HAP-1 (cell line): ENCODE measurements around the gene JDP2.
"Not testable (repeated sequence)": the region's sequence is repeated elsewhere in the genome, so short reads cannot be mapped to it uniquely, and the experiment has no call there.

Experiments used
- DNase-seq, 2 experiments: peaks; one replicate each; pipeline ENCODE4 v3.0.0-alpha.2; 2016 to 2020; ENCODE audit warnings: low spot score in 2 of 2
- H3K27me3 ChIP-seq: fragments of 250-450 bp; sonication (Bioruptor Pico); 2 replicates; pipeline ENCODE4 v1.5.1; 2020; ENCODE audit warnings: low read depth, mild to moderate bottlenecking, moderate library complexity
- H3K36me3 ChIP-seq: fragments of 250-450 bp; sonication (Bioruptor Pico); replicated peaks from 2 replicates; pipeline ENCODE4 v1.5.1; 2020; ENCODE audit warnings: mild to moderate bottlenecking
- H3K4me1 ChIP-seq: fragments of 250-450 bp; sonication (Bioruptor Pico); 2 replicates; pipeline ENCODE4 v1.5.1; 2020; ENCODE audit warnings: mild to moderate bottlenecking
- H3K4me3 ChIP-seq: fragments of 250-450 bp; sonication (Bioruptor Pico); 2 replicates; pipeline ENCODE4 v1.5.1; 2020; ENCODE audit warnings: mild to moderate bottlenecking, moderate library complexity
- H3K9me3 ChIP-seq: fragments of 250-450 bp; sonication (Bioruptor Pico); 2 replicates; pipeline ENCODE4 v1.5.1; 2020; ENCODE audit warnings: mild to moderate bottlenecking, moderate library complexity
- in situ Hi-C: fragments of 300-500 bp; cut with MboI; formaldehyde crosslinking; loops from 3 replicates; pipeline ENCODE4 v1.14.3; 2020; ENCODE audit warnings: low sequenced_read_pairs, inconsistent platforms, mixed read lengths

JDP2 gene, protein sequence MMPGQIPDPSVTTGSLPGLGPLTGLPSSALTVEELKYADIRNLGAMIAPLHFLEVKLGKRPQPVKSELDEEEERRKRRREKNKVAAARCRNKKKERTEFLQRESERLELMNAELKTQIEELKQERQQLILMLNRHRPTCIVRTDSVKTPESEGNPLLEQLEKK

DNA sequence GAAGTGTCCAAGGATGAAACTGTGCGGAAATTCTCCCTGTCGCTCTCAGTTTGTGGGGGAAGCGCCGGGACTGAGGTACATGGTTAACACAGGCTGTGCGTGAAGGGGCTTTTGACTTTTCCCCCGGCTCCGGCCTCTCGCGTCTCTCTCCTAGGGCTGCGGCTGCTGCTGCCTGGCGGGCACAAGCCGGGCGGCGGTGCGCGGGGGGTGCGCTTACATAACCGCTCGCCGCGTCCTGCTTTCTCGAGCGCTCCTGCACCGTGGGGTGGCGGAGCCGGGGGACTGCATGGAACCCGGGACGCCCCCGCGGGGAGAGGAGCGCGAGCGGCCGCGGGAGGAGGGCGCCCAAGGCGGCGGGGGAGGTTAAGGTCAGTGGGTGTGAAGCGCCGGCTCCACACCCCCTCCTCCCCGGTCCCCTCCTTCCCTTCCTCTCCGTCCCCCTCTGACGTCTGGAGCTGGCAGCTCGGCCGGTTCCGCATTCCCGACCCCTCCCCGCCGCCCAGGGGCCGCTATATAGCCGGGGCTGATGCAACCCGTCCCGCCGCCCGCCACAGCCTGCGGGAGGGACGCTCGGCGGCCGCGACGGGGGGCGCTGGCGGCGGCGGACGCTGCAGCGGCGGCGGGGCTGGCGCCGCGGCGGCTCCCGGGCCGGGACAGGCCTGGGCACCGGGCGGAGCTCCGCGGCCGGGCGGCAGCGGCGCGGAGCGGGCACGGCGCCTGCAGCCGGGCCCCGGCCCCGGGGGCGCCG lies at the start of gene JDP2:
Gene JDP2 (plus strand): TSS at position 541 of the 748 bp plus-strand sequence. CDS start 9,899 bp downstream, outside the sequence.
- no peaks in the 10 kb centered on the region for H3K27me3 ChIP-seq
- H3K9me3 ChIP-seq: no peaks in the 10 kb centered on the region; the same call in 1 of the 2 replicates
- H3K36me3 ChIP-seq: peaks cover 14% of the 10 kb centered on the region; the same call in 1 of the 2 replicates
- in situ Hi-C loops: no loop called here
- H3K4me3 ChIP-seq: peak within 1 kb of the TSS; percentile 66
- peak; percentile 60 to 87 for DNase-seq
- H3K4me1 ChIP-seq: peaks cover 24% of the 10 kb centered on the region

DNA sequence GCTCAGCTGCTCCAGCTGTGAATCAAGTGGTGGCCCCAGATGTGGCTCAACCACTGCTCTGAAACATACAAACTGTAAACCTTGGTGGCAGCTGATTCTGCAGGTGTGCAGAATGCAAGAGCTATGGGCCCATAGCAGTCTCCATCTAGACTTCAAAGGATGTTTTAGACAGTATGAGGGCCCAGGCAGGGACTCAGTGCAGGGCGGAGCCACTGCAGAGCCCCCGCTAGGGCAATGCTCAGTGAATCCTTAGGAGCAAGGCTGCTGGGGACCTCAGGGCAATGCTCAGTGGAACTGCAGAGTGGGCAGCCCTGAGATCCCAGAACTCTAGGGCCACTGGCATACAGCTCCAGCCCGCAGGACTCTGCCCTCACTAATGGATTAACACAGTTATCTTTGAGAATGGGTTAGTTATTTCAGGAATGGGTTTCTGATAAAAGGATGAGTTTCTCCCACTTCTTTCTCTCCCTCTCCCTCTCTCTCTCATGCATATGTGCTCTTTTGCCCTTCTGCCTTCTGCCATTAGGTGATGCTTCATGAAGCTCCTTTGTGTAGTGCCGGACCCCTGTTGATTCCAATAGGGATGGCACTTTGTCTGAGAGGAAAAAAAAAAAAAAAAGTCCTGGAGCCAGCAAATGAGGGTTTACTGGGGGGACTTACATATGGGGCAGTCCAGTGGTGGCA lies 48.4 kb upstream of the JDP2 start:
- in situ Hi-C loops: no loop called here
- H3K4me3 ChIP-seq: no peak overlapping the region
- DNase-seq: no peak
- peaks cover 6% of the 10 kb centered on the region; the same call in 1 of the 2 replicates for H3K27me3 ChIP-seq
- H3K36me3 ChIP-seq: no peaks in the 10 kb centered on the region; the same call in 1 of the 2 replicates
- no peaks in the 10 kb centered on the region for H3K4me1 ChIP-seq
- H3K9me3 ChIP-seq: 0 out of 2 replicates have a peak, but pooled peaks cover 1% of the 10 kb centered on the region

DNA sequence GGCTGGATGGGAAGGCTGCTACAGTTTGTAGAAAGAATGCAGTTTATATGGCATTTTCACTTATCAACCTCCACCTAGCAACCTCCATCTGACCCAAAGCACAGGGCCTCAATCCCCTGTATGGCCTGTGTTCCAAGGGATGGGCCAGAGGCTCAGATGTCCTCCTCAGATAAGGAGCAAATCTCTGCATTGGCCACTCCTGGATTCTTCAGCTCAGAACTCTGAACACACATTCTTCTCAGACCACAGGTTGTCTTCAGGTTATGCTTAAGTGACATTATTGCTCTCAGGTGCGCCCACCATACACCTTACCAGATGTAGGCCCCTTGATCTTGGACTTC lies 47.9 kb upstream of the JDP2 start:
- H3K36me3 ChIP-seq: no peaks in the 10 kb centered on the region; the same call in 1 of the 2 replicates
- H3K27me3 ChIP-seq: peaks cover 6% of the 10 kb centered on the region; the same call in 1 of the 2 replicates
- H3K4me1 ChIP-seq: no peaks in the 10 kb centered on the region
- in situ Hi-C loops: no loop called here
- no peak for DNase-seq
- no peak overlapping the region for H3K4me3 ChIP-seq
- 0 out of 2 replicates have a peak, but pooled peaks cover 4% of the 10 kb centered on the region for H3K9me3 ChIP-seq

DNA sequence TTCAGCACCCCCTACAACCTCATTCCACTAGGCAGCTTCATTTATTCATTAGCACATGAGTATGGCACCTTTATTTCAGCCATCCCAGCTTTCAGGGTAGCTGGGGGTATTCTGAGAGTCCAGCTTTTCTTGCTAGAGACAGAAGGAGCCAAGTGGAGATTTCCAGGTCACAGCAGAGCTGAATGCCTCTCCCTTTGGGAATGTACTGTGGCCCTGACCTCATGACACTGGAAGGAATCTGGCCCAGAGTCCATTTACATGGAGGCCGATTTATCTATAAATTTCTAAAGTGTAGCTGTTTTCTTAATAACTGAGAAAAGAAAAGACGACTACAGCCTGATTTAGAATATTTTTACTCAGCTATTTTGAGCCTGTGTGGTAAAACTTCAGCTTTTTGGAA lies 47.2 kb upstream of the JDP2 start:
- Histone ChIP-seq H3K27me3 (peaks cover 7% of the 10 kb centered on the region), H3K9me3 (0 out of 2 replicates have a peak, but pooled peaks cover 4% of the 10 kb centered on the region), H3K36me3 (no peaks in the 10 kb centered on the region; the same call in 1 of the 2 replicates), H3K4me3 (no peak overlapping the region), H3K4me1 (no peaks in the 10 kb centered on the region)
- in situ Hi-C loops: no loop called here
- DNase-seq: no peak

DNA sequence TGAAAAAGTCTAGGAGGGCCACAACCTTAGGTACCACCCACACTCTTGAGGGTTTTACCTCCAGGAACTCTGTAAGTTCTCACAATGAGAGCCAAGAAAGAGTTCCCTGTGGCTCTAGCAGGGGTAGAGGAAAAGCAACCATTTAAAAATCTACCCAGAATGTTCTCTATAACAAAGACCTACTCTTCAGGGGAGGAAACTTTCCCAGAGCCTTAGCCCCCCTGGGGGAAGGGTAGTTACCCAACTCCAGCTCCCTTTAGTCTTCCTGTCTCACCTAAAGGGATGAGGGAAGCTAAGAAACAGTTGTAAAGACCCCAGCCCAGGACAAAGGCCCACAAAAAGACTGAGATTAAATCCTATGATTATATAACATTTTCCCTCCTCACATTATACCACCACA lies 46.2 kb upstream of the JDP2 start:
- Histone ChIP-seq H3K36me3 (no peaks in the 10 kb centered on the region; the same call in 1 of the 2 replicates), H3K4me3 (no peak overlapping the region), H3K27me3 (peaks cover 13% of the 10 kb centered on the region), H3K9me3 (0 out of 2 replicates have a peak, but pooled peaks cover 4% of the 10 kb centered on the region), H3K4me1 (no peaks in the 10 kb centered on the region)
- in situ Hi-C loops: no loop called here
- no peak for DNase-seq

DNA sequence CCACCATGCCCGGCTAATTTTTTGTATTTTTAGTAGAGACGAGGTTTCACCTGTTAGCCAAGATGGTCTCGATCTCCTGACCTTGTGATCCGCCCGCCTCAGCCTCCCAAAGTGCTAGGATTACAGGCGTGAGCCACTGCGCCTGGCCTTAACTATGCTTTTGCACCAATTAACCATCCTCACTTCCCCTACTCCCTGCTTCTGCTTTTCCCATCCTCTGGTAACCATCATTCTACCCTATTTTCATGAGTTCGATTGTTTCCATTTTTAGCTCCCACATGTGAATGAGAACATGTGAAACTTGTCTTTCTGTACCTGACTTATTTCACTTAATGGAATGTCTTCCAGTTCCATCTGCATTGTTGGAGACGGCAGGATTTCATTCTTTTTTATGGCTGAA lies 44.6 kb upstream of the JDP2 start:
- DNase-seq, H3K4me1 ChIP-seq, H3K9me3 ChIP-seq, H3K4me3 ChIP-seq, H3K36me3 ChIP-seq, in situ Hi-C loops: not testable (repeated sequence)
- peaks cover 21% of the 10 kb centered on the region for H3K27me3 ChIP-seq

DNA sequence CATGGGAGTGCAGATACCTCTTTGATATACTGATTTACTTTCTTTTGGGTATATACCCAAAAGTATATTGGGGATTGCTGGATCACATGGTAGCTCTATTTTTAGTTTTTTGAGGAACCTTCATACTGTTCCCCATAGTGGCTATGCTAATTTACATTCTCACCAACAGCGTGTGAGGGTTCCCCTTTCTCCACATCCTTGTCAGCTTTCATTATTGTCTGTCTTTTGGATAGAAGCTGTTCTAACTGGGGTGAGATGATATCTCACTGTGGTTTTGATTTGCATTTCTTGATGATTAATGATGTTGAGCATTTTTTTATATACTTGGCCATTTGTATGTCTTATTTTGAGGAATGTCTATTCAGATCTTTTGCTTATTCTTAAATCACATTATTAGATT lies 44.1 kb upstream of the JDP2 start:
- 0 out of 2 replicates have a peak, but pooled peaks cover 4% of the 10 kb centered on the region for H3K9me3 ChIP-seq
- in situ Hi-C loops: no loop called here
- no peaks in the 10 kb centered on the region; the same call in 1 of the 2 replicates for H3K36me3 ChIP-seq
- no peak overlapping the region for H3K4me3 ChIP-seq
- H3K27me3 ChIP-seq: peaks cover 22% of the 10 kb centered on the region
- no peak for DNase-seq
- H3K4me1 ChIP-seq: no peaks in the 10 kb centered on the region

DNA sequence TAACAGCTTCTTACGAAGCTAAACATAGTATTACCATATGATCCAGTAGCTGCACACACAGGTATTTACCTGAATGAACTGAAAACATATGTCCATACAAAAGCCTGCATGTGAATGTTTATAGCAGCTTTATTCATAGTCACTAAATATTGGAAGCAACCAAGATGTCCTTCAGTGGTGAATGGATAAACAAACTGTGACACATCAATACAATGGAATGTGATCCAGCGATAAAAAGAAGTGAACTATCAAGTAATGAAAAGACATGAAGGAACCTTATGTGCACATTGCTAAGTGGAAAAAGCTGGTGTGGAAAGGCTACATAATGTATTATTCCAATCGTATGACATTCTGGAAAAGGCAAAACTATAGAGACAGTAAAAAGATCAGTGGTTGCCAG lies 38.1 kb upstream of the JDP2 start:
- Histone ChIP-seq H3K4me3 (no peak overlapping the region), H3K27me3 (peaks cover 22% of the 10 kb centered on the region), H3K36me3 (no peaks in the 10 kb centered on the region), H3K9me3 (no peaks in the 10 kb centered on the region), H3K4me1 (no peaks in the 10 kb centered on the region)
- no peak for DNase-seq
- in situ Hi-C loops: no loop called here

DNA sequence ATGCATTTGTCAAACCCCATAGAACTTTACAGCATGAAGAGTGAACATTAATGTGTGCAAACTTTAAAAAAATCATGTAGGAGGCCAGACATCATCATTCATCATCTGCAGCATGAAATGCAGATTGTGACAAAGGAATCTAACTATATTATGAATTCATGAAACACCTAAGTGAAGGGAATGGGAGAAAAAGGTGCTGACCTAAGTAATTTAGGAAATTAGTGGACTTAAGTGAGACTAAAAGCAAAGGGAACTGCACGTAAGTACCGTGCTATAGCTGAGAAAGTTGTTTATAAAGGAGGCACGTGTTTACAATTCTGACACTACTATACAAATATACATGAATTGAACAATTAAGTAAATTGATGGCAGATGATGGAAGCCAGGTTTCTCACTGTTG lies 37.6 kb upstream of the JDP2 start:
- Histone ChIP-seq H3K4me3 (no peak overlapping the region), H3K9me3 (no peaks in the 10 kb centered on the region), H3K27me3 (peaks cover 22% of the 10 kb centered on the region), H3K4me1 (no peaks in the 10 kb centered on the region), H3K36me3 (no peaks in the 10 kb centered on the region)
- in situ Hi-C loops: no loop called here
- no peak for DNase-seq

DNA sequence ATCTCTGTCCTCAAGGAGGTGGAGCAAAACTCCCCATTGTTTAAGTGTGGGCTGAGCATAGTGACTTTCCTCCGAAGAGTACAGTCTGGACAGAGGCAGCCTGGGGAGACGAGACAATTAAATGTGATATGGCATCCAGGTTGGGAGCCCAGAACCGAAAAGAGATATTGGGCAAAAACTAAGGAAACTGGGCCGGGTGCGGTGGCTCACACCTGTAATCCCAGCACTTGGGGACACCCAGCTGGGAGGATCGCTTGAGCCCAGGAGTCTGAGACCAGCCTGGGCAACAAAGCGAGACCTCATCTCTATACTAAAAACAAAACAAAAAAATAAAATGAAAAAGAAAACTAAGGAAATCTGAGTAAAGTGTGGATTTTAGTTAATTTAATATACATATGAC lies 35.9 kb upstream of the JDP2 start:
- DNase-seq: no peak
- H3K36me3 ChIP-seq: no peaks in the 10 kb centered on the region
- in situ Hi-C loops: no loop called here
- H3K4me1 ChIP-seq: no peaks in the 10 kb centered on the region
- peaks cover 15% of the 10 kb centered on the region for H3K27me3 ChIP-seq
- H3K9me3 ChIP-seq: no peaks in the 10 kb centered on the region
- H3K4me3 ChIP-seq: no peak overlapping the region

DNA sequence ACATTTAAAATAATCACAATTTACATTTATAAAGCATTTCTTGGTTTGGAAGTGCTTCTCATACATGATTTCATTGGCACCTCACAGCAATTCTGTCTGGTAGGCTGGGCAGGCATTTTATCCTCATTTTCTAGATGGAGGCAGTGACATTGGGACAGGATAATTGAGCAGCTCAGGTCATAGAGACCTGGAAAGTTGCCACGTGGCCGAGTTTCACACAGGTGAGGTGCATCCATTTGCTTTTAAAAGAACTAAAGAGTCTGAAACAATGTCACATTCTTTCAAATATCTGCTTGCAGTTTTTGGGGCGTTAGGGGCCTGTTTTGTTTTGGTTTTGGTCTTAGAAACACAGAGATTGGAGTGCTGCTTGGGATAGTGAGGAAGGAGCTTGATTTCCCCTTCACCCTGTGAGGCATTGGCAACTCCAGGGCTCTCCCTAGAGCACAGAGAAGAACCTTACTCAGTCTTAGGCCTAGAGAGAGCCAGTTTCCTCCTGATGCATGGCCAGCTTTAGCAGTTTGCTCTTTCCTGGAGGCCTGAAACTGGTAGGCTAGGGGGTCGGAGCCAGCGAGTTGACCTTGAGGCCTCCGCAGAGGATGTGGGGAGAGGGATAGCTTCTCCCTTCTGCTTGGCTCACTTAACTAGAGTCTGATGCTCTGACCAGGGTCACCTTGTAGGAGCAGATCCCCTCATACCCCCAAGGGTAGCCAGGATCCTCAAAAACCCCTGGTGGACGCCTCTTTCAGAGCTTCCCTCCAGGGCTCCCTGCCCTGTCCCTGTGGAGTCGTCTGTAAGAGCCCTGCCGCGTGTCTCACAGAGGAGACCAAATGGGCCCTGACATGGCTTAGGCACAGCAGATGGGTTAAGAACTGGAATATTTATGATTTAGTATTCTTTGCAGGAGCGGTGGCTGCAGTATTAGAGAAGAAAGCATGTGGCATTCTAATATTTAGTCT lies 34.9 kb upstream of the JDP2 start:
- H3K4me1 ChIP-seq: no peaks in the 10 kb centered on the region
- in situ Hi-C loops: no loop called here
- peaks cover 10% of the 10 kb centered on the region for H3K27me3 ChIP-seq
- DNase-seq: no peak
- no peaks in the 10 kb centered on the region for H3K36me3 ChIP-seq
- H3K4me3 ChIP-seq: no peak overlapping the region
- no peaks in the 10 kb centered on the region for H3K9me3 ChIP-seq

DNA sequence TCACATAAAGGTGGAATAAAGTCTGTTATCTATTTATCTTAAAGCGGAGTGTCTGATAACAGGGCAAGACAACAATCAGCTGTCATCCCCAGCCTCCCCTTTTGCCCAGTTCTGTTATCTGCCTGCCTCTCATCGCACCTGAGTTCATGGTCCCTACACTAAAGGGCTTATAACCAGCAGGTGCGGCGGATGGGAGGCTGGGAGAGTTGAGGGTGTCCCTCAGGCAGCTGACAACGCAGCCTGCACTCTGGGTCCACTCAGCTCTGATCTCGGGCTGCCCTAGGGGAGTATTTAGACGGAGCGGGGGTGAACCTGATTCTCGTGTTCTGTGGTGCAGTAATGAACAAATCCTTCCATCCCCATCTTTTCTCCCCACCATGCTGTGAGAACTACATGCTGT lies 34.0 kb upstream of the JDP2 start:
- no peak for DNase-seq
- Histone ChIP-seq H3K36me3 (no peaks in the 10 kb centered on the region), H3K4me3 (no peak overlapping the region), H3K27me3 (peaks cover 6% of the 10 kb centered on the region; the same call in 1 of the 2 replicates), H3K9me3 (no peaks in the 10 kb centered on the region), H3K4me1 (no peaks in the 10 kb centered on the region)
- in situ Hi-C loops: no loop called here

DNA sequence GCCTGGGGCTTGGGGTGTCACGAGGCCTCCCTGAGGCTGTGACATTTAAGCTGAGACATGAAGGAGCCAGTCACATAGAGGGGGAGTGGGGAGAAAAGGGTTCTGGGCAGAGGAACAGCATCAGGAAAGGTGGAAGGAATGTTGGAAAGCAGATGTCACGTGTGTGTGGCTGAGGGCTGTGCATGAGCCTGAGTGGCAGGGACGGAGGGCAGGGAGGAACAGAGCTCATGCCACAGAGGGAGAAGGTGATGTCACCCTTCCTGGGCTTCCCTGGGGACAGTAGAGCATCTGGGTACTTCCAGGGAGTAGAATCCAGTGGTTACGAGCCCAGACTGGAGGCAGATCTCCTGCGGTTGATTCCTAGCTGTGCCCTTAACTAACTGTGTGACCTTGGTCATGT lies 32.0 kb upstream of the JDP2 start:
- in situ Hi-C loops: no loop called here
- Histone ChIP-seq H3K36me3 (no peaks in the 10 kb centered on the region), H3K4me1 (no peaks in the 10 kb centered on the region), H3K9me3 (no peaks in the 10 kb centered on the region), H3K27me3 (peaks cover 3% of the 10 kb centered on the region; the same call in 1 of the 2 replicates), H3K4me3 (no peak overlapping the region)
- DNase-seq: no peak
